GM18499 (cell line): ENCODE measurements around the gene CLUH.

Source experiments
- ATAC-seq: cut with Tn5 transposase; IDR thresholded peaks from one replicate; pipeline ENCODE4 v1.9.1; 2021; ENCODE audit warnings: moderate number of reproducible peaks; ENCODE audit not compliant: insufficient read depth, unreplicated experiment

CLUH gene

DNA sequence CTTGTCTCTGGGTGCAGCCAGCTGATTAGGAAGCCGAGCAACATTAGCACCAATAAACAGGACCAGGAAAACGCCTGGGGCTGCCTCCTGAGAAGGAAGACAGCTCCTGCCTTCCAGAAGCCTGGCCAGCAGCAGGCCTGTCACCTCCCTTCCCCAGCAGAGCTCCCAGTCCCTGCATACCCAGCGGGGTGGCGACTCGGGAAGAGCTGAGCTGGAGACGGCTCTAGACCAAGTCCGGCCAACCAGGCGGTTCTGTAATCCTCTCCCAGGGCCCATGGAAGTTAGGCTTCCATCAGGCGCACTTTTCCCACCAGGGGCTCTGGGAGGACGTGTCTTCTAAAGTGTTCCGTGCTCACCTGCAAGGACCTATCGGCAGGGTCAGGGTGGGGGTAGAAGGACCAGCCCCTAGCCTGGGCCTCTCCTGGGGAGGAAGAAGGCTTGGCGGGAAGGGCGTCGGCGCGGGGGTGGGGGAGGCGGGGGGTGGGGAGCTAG is 12.0 kb upstream of the CLUH start:
- ATAC-seq = no peak

DNA sequence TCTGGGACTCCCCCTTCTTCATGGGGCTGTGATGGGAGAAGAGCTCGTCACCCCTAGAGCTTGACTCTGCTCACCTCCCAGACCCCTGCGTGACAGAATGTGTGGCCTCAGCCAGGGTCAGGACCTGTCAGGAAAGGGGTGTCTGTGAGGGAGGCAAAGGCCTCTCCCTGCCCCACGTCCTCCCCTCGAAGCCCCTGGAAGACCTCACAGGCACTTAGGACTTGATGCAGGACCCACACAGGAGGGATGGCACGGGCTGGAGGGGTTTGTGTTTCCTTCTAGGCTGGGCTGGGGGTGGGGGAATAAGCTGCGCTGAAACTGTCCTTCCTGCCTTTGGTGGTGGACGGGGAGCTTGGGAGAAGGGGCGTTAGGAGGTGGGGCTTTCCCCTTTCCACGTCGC is 11.0 kb upstream of the CLUH start:
- ATAC-seq = no peak

DNA sequence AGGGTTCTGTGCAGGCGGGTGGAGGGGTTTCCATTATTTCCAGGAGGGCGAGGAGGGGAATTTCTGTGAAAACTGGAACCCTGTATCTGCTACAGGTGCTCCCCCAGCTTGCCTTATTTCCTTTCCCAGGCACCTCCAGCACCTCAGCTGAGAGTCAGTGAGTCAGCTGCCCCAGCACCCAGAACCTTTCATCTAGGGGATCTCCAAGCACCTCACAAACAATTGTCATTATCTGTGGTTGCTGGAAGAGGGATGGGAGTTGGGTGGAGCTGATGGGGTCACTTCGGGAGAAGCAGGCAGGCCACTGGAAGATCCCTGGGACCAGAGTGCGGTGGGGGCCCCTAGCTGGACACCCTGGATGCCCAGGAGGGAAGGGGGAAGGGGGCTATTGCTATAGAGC is 10.0 kb upstream of the CLUH start:
- ATAC-seq = no peak

DNA sequence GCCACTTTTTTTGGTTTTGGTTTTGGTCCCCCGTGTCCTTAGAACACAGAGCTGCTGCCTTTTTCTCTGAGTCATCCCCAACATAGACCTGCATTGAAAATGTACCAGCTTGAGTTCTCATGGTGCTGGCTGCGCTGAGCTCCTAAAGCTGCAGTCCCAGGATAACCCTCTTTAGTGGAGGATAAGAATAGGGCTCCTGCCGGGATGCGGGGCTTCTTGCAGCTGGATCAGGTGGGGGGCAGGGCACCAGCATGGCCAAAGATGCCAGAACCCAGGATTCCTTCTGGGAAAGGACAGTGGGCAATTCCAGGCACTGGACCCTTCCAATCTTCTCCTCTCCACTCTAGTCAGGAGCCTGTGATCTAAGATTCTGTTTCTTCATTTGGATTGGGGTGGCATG is 8.3 kb upstream of the CLUH start:
- no peak for ATAC-seq

DNA sequence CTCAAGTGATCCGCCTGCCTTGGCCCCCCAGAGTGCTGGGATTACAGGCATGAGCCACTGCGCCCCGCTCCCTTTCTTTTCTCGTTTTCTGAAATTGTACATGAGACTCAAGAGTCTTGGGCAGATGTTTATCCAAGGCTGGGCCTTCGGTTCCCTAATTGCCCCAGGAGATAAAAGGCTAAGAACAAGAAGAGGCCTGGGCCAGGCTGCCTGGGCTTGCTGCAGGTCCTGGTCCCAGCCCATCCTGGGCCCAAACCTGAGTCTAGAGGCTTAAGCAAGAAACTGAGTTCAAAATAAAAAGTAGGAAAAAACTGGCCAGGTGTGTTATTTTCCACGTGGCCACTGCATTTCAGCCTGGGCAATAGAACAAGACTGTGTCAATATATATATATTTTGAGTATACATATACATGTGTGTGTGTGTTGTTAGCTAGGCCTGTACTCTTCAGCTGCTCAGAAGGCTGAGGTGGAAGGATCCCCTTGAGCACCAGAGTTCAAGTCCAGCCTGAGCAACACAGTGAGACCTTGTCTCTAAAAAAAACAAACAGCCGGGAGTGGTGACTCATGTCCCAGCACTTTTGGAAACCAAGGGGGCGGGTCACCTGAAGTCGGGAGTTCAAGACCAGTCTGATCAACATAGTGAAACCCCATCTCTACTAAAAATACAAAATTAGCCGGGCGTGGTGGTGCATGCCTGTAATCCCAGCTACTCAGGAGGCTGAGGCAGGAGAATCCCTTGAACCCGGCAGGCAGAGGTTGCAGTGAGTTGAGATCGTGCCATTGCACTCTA is 6.8 kb upstream of the CLUH start:
- ATAC-seq = no peak

DNA sequence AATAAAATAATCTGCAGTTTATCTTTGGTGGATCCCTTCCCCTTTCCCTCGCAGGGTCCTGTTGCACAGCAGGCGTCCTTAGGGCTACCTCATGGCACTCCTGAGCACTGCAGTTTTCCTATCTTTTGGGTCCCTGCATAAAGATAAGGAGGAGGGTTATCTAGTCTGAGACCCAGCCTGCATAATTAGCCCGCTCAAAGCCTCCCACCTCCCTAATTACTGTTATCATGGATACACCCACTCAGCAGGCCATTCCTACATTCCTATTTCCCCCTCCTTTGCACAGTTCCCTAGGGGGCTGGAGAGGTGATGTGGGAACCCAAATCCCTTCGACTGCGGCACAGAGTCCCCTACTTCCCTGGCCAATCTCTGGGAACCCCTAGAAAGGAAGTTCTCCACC is 5.1 kb upstream of the CLUH start:
- ATAC-seq = no peak

DNA sequence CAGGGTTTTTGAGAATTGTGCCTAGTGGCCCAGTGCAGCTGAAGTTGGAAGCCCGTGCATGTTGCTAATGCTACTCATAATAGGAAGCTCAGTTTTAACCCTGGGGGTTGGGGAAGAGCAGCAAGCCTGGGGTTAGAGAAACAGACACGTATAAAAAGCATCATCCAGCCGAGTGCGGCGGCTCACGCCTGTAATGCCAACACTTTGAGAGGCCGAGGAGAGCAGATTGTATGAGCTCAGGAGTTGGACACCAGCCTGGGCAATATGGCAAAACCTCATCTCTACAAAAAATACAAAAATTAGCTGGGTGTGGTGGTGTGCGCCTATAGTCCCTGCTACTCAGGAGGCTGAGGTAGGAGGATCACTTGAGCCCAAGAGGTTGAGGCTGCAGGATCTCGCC is 2.3 kb upstream of the CLUH start:
- ATAC-seq = no peak

DNA sequence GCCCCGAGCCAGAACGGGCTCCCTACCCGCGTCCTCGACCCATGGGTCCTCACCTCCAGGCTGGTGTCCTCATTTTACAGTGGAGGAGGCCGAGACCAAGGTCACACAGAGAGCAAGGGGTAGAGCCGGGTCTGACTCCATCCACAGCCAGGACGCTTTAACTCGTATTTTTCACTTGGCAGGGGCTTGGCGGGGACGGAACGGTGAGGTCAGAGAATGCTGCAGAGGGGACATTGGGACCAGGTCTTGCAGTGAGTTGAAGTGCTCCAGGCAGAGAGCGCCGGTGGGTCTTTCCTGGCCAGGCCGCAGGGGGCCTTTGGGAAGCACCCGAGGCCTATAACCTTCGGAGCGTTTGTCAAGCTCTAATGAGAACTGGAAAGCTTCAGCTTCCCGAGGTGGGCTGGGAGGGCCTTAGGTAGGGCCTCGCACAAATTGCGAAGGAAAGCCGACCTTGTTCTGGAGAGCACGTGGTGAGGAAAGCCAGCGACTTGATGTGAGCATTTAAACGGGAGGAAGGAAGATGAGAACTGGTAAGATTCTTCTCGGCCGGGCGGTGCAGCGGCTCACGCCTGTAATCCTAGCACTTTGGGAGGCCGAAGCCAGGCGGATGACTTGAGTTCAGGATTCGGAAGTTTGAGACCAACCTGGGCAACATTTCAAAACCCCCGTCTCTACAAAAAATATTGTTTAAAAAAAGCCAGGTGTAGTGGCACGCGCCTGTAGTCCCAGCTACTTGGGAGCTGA is 908 bp upstream of the CLUH start:
- ATAC-seq = no peak

DNA sequence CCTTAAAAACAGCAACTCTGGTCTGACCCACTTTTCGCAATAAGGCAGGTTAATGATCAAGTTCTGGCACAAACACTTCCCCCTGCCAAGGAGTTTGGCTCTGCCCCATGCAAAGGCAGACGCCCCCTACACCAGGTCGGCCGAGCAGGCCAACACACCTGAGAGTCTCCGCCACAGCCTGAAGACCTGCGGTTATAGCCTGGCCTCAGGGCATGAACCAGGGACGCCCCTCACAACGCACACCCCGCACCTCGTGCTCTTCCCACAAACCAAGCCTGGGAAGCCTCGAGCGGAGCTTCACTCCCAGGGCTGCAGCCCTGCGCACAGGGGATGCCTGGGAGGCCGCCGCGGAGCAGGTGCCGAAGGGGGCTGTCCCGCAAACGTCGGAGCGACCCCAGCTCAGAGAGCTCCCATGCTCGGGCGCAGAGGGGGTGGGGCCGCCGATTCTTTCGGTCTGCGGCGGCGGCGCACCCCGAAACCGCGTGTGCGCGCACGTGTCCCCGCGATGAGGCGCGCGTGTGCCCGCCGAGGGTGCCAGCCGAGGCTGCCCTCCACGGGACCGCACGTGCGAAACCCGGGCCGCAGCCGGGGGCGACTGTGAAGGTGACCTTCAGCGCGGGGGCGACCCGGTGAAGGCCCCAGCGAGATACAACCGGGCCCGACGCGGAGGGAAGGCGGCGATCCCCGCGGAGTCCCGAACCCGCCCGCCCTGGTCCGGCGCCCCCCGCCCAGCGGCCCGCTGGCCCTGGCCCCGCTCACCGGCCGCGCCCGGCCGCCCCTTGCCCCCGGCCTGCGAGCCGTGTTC is 559 bp downstream of the CLUH start:
- no peak for ATAC-seq

DNA sequence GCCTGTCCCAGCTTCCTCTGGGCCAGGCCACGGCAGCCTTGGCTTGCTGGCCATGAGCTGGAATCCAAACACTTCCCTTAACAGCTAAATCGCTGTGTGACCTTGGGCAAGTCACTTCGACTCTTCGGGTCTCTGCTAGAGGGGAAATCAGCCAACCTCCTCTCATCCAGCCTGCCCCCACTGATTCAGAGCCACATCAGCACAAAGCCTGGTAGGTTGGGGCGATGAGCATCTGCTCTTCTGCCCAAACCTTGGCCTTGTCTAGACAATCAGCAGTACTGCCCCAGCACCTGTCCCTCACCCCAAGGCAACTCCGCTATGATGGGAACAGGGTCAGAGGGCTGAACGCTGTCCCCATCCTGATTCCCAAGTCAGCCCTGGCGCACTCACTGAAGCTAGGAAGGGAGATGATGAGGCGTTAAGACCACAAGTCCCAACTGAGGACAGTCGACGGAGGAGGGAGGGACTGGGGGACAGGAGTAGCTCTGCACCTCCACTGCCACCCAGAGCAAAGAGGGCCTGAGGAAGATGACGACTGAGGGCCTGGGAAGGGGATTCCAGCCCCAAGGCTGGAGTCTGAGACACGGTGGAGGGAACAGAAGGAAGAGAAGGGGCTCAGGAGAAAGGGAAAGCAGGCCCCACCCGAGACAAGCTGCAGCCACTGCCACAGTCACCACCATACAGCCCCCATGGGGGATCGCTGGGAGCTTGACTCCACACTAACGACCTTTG is 1.3 kb downstream of the CLUH start:
- ATAC-seq = no peak

DNA sequence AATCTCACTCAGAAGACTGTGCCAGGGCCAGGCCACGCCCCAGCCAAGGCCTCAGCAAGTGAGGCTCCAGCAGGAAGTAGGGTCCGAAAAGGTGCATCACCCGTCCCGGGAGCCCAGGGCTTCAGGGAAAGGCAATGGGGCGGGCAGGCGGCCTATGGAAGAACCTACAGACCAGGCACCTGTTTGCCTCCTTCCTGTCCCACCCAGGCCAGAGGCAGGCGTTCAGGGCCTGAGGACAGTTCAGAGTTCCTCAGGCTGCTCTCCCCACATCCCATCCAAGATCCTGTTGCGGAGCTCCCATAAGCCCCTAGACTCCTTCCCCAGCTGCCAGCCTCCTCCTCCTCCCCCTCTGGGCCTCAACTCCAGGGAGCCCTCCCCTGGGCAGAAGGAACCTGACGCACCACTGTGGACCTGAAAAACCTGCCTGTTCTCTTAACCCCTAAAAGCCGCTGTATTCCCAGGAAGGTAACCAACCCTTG is 2.3 kb downstream of the CLUH start:
- ATAC-seq = no peak

DNA sequence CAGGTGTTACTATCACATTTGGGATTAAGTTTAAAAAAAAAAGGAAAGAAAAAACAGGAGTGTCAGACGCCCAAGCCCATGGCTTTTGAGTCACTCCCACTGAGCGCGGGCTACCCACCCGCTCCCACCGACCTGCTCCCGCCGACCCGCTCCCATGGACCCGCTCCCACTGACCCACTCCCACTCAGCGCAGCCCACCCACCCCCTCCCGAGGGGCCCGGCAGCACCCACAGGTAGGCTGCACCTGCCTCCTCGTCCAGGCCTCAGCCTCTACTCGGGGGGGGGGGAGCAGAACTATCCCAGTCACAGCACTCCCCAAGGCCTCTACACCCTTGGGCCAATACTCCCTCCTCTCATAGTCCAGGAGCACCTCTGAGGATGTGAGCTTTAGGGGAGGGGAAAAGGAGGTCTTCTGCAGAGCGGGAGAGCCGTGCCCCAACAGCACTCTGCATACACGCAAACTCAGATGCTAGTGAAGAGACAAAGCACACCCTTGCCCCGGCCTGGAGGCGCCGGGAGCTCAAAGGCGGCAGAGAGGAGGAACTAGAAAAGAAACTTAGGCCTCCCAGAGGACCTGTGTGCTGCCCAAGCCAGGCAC is 2.9 kb downstream of the CLUH start:
- ATAC-seq = no peak

DNA sequence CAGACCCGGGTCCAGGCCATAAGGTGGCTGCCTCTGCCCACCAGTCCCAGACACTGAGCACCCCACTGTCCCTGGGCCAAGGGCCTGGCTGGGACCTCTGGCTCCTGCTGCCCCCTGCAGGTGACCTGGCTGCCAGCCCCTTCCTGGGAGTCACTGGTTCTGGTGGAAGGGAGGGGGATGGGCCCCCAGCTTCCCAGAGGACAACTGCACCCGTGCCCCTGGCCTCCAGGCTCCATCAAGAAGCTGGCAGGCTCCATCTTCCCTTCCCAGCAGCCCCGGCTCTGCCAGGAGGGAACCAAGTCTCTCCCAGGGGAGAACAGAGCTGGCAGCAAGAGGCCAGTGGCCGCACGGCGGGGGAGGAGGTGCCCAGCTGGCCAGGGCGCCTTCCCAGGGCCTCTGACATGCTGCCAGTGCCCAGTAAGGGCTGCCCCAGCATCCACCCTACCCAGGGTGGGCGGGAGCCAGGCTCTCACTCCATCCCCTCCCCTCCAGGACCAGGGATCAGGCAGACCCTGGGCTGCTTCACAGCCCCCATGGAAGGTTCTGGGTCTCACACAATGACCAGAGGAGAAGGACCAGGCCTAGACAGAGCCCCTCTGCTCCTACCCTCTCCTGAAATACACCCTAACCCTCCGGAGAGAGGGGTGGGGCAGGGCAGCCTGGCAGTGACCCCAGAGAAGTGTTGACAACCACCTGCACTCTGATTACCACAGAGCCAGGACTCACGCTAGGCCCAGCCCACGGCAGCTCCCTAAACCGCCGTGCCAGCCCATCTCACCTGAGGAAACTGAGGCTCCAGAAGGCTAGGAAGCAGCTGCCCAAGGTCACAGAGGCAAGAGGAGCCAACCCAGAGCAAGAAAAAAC is 3.6 kb downstream of the CLUH start:
- ATAC-seq = no peak

DNA sequence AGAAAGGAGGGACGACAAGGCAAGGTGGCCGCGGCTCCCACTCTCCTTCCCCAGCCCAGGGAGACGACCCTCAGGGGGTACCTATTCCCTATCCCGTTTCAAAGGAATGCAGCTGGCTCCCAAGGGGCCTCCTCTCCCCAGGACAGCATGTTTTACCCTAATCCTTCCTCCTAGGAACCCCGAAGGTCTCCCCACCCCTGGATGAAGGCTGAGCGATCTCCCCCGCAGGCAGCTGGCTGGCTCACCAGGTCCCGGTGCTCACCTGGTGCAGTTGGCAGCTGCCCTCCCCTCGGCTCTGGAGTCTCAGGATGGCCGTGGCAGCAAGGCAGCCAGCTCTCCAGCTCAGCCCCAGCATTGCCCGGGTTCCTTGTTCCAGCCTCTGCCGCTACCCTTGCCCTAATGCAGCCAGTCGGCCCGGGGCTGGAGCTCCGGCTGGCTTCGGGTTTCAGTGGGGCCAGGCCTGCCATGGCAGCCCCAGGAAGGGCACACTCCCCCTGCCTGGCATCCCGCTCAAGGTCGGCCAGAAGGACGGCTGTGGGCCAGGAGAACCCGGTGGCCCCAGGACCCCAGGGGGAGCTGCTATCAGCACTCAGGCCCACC is 4.6 kb downstream of the CLUH start:
- ATAC-seq = no peak

DNA sequence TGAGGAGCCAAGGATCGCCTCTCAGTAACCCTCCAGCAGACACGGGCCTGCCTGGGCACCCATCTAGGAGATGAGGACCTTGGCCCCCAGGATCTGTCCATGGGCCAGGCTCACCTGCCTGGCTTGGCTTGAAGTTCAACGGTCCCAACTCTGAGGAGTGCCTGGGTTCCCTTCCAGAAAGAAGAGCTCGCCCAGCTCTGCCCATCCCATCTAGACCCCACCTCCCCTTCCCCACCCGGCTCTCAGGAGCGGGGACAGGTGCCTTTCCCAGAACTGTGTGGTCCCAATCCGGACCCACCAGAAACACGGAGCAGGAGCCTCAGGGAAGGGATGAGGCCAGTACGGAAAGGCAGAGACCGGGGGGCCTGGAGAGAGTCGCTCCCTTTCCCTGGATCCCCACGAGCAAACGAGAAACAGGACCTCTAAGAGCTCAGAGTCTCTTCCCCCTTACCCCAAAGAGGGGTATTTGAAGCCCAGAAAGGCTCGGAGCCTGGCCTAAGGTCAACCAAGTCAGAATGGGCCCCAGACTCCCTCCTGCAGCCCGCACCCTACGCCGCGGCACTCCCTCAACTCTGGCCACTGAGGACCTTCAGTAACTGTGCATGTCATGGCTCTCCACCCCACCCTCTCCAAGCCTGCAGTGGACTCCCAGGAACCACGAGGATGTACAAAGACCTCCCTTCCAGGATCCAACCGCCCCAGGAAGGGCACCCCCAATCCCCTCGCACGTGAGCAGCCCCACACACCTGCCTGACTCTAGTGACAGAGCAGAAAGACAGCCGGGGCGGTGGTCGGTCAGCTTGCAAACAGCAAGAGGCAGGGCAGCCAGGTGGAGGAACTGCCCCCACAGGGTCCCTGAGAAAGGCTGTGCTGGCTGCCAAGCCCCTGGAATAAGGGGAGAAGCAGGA is 5.4 kb downstream of the CLUH start:
- no peak for ATAC-seq

DNA sequence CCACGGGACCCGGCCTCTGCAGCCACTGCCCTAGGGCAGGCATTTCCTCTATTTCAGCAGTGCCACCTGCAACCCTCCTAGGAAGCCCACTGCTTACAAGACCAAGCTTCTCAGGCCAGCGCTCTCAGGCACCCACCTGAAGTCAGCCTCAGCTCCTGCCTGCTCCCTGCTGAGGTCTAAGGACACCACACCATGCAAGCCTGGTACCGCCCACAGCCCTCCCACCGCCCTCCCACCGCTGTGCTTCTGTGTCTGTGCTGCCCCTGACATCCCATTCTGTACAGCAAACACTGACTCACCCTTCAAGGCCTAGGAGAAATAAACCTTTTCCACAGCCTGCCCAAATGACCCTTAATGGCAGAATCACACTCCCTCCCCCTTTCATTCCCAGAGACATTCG is 6.3 kb downstream of the CLUH start:
- no peak for ATAC-seq

DNA sequence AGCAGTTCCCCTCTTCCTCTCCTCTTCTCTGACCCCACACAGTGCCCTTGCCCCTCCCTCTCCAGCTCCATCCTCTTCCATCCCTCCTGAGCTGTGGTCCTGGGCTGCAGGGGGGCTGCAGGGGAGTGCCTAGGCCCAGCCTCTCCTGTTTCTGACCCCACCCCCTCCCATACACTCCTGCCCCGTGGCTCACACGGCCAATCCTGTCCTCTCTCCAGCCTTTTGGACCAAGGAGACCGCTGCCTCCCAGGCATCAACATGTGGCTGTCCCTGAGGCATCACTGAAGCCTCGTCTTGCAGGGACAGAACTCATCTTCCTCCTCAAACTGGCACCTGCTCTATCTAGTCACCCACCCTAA is 6.7 kb downstream of the CLUH start:
- no peak for ATAC-seq
